Dedifferentiated amniotic fluid mesenchymal stem cell (primary cell): ENCODE results near the gene AXDND1.
"Not testable (repeated sequence)": the region's sequence is repeated elsewhere in the genome, so short reads cannot be mapped to it uniquely, and the experiment has no call there.

Experiments
- DNase-seq: peaks from one replicate; pipeline ENCODE4 v3.0.0-alpha.2; 2016; ENCODE audit errors: extremely low spot score

Gene AXDND1

DNA sequence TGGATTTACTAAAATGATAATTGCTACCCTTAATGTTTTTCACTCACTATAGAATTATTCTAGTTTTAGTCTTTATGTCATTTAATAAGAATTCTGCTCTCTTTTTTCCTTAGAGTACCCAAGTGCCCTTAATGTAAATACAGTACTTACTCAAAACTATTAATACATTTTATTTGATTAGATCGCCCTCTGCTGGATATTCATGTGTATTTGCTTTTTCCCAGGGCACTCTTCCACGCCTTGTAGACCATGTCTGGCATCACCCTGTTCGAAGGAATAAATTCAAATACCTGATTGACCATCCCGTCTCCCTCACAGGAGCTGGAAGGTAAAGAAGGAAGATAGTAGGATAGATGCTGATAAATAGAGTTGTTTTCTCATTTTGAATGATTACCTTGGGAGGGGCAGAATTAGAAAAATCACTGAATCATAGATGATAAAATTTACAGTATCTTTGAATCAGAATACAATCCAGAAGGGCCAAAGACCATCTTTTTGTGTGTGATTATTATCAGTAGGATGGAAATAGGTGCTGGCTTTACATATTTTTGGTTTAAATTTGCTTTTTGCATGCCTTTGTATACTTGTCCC is 4.1 kb downstream of the AXDND1 start:
- peak; percentile 87 for DNase-seq

- no peak for DNase-seq
These were observed 6.4 kb downstream of the AXDND1 start for GRCh38 chr1:179372160-179372559.

GRCh38 chr1:179376223-179376622 is 10.5 kb downstream of the AXDND1 start:
- no peak for DNase-seq

DNA sequence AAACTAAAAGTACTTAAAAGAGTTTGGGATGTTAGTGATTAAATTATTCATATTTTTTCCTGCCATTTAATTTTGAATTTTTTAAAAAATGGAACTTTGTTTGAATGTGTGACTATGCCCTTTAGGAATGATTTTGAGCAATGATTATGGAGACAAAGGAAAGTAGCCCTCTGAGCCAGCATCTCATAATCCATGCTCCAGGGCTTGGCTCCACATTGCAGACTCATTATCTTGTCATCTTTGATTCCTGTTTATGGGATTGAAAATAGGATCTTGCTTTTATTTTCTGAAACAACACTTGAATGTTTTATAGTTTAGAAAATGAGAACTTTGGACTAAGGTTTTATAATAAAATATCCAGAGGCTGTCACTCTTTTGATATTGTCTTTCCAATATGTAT is 14.5 kb downstream of the AXDND1 start:
- peak; percentile 47 for DNase-seq

DNA sequence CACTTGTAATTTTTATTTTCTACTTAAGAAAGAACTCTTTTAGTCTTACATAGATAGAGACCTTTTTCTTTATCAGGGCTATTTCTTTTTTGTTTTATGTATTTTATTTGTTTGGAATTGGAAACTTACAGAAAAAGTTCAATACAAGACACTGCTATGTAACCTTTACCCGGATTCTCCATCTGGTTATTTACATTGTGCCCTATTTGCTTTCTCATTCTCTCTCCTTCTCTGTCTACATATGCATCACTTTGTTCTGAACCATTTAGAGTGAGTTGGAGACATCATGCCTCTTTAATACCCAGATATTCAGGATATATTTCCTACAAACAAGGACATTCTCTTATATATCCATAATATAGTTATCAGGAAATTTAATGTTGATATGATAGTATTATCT is 18.3 kb downstream of the AXDND1 start:
- DNase-seq = no peak

DNA sequence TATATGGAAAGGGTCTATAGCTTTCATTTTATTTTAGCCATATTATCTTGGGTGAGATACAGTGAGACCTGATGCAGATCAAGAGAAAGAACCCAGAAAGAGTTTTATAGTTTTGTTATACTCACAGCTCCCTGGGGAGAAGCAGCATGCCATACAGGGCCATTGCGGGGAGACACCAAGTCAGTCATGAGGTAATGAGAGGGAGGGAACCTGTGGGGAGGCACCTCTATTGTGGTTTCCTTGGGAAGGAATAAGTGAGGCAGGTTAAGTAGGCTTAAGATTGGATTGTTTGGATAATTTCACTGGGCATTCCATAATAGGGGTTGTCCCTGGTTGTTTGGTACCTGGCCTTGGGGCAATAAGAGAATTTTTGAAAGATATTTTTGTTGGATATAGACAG is 19.7 kb downstream of the AXDND1 start:
- DNase-seq = no peak

DNA sequence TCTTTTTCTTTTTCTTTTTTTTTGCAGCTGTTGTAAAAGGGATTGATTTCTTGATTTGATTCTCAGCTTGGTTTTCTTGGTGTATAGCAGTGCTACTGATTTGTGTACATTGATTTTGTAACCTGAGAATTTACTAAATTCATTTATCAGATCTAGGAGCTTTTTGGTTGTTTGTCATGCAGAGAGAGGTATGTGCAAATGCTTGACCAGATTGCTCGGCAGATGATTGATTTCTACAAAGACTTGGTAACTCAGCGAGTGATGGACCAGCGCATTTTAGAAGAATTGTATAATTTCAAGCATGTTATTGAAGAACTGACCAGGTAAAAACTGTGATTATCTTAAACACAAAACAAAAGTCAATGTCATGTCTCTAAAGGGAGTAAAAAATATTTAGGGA is 27.9 kb downstream of the AXDND1 start:
- no peak for DNase-seq

DNA sequence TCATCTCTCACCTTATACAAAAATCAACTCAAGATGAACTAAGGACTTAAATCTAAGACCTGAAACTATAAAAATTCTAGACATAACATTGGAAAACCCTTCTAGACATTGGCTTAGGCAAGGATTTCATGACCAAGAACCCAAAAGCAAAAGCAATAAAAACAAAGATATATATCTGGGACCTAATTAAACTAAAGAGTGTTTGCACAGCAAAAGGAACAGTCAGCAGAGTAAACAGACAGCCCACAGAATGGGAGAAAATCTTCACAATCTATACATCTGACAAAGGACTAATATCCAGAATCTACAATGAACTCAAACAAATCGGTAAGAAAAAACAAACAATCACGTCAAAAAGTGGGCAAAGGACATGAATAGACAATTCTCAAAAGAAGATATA is 33.6 kb downstream of the AXDND1 start:
- not testable (repeated sequence) for DNase-seq

DNA sequence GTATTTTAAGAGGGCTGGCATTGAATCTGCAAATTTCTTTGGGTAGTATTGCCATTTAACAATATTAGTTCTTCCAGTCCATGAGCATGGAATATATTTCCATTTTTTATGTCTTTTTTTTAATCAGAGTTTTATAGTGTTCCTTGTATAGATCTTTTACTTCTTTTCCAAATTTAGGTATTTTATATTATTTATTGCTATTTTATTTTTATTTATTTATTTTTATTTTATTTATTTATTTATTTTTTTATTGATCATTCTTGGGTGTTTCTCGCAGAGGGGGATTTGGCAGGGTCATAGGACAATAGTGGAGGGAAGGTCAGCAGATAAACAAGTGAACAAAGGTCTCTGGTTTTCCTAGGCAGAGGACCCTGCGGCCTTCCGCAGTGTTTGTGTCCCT is 52.0 kb downstream of the AXDND1 start:
- not testable (repeated sequence) for DNase-seq

- DNase-seq = not testable (repeated sequence)
These were observed 52.9 kb downstream of the AXDND1 start for GRCh38 chr1:179418706-179419105.

DNA sequence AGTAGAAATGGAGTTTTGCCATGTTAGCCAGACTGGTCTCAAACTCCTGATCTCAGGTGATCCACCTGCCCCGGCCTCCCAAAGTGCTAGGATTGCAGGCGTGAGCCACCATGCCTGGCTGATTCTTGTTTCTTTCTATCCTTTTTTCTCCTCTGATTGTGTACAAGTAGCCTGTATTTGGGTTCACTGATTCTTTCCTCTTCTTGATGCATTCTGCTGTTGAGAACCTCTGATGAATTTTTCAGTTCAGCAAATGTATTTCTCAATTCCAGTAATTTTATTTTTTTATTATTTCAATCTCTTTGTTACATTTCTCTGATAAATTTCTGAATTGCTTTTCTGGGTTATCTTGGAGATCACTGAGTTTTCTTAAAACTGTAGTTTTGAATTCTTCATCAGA is 58.8 kb downstream of the AXDND1 start:
- DNase-seq = no peak

GRCh38 chr1:179425186-179425585 is 59.4 kb downstream of the AXDND1 start:
- no peak for DNase-seq

- DNase-seq = no peak
These were observed 71.4 kb downstream of the AXDND1 start for GRCh38 chr1:179437171-179437570.

- not testable (repeated sequence) for DNase-seq
These were observed 73.9 kb downstream of the AXDND1 start for GRCh38 chr1:179439646-179440045.

DNA sequence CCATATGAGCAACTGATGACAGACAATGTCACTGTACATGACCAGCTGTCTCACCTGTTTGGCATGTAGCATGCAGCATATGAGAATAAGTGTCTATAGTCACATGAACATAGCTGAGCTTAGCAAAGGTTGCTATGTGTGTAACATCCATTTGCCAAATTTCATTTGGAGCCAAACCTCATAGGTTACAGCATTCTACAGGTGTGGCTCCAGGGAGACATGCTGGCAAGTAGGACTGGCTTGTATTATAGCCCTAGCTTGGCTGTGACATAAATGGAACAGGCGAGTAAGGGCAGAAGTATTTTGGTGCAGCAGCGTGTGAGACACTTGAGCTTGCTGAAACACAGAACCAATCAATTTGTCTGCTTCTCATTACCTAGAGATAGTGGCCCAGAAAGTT is 74.5 kb downstream of the AXDND1 start:
- DNase-seq = not testable (repeated sequence)

DNA sequence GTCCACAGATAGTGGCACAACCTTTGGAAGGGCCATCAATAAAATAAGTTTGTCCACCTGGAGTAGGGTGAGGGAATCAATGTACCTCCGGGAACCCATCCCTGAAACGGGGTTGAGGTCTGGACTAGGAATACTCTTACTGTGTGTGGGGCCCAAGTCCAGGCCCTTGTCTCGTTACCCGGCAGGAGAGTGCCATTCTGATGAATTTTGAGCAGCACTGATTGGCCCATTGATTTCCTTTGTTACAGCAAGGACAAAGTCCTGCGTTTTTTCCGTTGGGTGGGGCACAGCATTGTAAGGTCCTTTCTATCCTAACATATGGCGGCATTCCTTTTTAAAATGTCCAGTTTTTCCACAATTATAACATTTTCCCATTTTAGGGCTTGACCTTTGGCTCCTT is 75.2 kb downstream of the AXDND1 start:
- DNase-seq = no peak

GRCh38 chr1:179441501-179441900 is 75.7 kb downstream of the AXDND1 start:
- no peak for DNase-seq

- not testable (repeated sequence) for DNase-seq
These were observed 77.1 kb downstream of the AXDND1 start for GRCh38 chr1:179442846-179443245.

DNA sequence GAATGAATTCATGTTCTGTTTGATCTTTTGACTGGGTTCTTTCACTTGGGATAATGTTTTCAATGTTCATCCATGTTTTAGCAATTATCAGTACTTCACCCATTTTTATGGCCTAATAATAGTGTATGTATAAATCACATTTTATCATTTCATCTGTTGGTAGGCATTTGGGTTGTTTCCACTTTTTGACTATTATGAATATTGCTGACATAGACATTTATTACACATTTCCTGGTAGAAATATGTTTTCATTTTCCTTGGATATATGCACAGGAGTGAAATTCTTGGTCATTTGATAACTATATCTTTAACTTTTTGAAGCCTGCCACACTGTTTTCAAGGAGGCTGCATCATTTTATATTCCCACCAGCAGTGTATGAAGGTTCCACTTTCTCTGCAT is 79.8 kb downstream of the AXDND1 start:
- no peak for DNase-seq

DNA sequence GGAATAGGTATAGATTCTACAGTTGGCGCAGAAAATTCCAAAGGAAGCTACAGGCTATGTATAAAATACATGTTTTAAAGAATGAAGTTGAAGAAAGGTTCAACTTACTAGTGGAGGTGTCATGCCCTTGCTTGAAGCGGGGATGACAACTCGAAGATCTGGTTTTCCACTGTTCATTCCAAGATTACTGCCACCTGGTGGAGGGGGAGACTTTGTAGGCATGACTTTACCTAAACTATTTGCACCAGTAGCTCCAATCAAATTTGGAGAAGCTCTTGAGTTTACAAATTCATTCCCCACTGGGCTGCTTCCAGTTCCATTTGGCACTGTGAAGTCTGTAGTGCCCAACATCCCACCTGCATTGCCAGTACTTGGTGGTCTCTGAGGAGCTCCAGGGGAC is 81.7 kb downstream of the AXDND1 start:
- DNase-seq = no peak

DNA sequence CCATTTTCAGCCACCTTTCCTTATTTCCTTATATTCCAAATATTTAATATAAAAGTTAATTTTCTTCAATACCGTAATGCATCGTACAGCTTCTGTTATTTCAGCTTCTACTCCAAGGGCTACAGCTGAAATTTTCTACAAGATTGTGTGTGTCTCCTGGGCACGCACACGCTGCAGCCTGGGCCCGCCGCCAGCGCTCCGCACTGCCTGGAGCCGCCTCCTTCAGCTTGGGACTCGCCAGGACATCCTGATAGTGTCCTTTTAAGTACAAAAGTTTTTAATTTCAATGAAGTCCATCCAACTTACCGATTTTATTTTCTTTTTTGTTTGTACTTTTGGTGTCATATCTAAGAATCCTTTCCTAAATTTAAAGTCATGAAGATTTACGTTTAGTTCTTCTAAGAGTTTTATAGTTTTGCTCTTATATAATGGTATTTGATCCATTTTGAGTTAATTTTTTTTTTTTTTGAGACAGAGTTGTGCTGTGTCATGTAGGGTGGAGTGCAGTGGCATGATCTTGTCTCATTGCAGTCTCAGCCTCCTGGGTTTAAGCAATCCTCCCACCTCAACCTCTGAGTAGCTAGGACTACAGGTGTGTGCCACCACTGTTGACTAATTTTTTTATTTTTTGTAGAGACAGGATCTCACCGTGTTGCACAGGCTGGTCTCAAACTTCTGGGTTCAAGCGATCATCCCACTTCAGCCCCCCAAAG is 82.8 kb downstream of the AXDND1 start:
- no peak for DNase-seq

DNA sequence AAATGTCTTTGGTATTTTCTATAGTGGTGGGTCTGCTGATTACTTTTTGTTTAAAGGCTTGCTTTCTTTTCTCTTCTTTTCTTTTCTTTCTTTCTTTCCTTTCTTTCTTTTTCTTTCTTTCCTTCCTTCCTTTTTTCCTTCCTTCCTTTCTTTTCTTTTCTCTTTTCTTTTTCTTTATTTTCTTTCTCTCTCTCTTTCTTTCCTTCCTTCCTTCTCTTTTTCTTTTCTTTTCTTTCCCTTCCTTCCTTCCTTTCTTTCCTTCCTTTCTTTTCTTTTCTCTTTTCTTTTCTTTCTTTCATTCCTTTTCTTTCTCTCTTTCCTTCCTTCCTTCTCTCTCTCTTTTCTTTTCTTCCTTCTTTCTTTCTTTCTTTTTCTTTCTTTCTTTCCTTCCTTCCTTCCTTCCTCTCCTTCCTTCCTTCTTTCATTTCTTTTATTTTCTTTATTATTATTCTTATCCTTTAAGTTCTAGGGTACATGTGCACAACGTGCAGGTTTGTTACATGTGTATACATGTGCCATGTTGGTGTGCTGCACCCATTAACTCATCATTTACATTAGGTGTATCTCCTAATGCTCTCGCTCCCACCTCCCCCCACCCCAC is 93.9 kb downstream of the AXDND1 start:
- not testable (repeated sequence) for DNase-seq

DNA sequence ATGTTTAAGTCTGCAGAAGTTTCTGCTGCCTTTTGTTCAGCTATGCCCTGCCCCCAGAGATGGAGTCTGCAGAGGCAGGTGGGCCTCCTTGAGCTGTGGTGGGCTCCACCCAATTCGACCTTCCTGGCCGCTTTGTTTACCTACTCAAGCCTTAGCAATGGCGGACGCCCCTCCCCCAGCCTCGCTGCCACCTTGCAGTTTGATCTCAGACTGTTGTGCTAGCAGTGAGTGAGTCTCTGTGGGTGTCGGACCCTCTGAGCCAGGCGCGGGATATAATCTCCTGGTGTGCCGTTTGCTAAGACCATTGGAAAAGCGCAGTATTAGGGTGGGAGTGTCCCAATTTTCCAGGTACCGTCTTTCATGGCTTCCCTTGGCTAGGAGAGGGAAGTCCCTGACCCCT is 99.9 kb downstream of the AXDND1 start:
- DNase-seq = not testable (repeated sequence)
